Jurkat, Clone E6-1 (cell line): ENCODE measurements around the gene KIF1C.
"Not testable (repeated sequence)": the region's sequence is repeated elsewhere in the genome, so short reads cannot be mapped to it uniquely, and the experiment has no call there.

Experiments used
- DNase-seq: peaks from one replicate; pipeline ENCODE4 v3.0.0-alpha.2; 2011; ENCODE audit warnings: low read depth, low spot score
- H3K4me3 ChIP-seq: 2 replicates; pipeline ENCODE4 v1.5.1; 2011; ENCODE audit warnings: mild to moderate bottlenecking, low read length, control low read depth, moderate library complexity

The KIF1C gene

DNA sequence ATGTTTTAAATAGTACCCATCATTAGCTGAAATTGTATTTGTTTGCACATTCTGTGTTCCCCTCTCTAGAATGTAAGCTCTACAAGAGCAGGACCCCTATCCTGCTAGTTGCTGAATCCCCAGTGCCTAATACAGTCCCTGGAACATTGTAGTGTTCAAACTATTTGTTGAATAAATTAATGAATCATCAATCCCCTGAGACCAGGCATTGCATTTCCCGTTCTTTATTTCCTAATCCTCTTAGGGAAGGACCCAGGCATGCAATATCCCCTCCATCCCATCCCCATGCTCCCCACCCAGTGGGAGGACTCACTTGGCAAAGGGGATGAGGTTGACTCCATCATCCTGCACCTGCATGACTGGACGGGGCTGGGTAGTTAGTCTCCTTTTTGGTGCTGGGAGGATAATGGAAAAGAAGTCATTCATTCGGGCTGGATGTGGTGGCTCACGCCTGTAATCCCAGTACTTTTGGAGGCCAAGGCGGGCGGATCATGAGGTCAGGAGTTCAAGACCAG lies 3.6 kb upstream of the KIF1C start:
- no peak for DNase-seq
- H3K4me3 ChIP-seq, result no peak overlapping the region

GRCh38 chr17:4998027-4998731 lies 429 bp downstream of the KIF1C start:
- H3K4me3 ChIP-seq, result peak overlapping the region; percentile 66
- no peak for DNase-seq

DNA sequence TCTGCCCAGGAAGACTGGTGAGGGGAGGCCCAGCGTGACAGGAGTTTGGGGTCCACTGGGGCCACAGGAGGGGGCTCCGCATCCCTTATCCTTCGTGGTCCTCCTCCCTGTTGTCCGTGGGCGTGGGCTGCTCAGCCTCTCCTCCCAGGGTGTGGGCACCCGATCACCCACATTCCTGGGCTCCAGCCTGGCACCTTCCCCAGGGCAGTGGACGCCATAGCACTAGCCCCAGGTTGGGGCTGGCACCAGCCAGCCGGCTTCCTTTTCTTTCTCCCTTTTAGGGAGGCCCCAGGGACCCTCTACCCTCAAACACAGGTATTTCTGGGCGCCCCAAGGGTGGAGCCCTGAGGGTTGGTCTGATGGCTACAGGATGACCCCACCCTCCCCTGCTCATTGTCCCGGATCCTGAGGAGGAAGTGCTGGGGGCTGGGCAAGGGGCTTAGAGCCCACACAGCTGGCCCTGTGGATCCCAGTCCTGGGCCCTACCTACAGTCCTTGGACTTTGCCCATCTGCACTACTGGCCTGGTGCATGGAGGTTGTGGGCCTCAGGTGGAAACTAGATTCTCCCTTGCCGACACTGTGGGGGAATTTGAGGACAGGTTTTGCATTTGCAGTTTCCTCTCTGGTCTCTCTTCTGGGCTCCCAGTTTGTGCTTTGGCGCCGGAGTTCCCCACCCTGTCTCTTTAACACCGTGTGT lies 1.1 kb downstream of the KIF1C start:
- DNase-seq, result no peak
- H3K4me3 ChIP-seq, result peak overlapping the region; percentile 66

DNA sequence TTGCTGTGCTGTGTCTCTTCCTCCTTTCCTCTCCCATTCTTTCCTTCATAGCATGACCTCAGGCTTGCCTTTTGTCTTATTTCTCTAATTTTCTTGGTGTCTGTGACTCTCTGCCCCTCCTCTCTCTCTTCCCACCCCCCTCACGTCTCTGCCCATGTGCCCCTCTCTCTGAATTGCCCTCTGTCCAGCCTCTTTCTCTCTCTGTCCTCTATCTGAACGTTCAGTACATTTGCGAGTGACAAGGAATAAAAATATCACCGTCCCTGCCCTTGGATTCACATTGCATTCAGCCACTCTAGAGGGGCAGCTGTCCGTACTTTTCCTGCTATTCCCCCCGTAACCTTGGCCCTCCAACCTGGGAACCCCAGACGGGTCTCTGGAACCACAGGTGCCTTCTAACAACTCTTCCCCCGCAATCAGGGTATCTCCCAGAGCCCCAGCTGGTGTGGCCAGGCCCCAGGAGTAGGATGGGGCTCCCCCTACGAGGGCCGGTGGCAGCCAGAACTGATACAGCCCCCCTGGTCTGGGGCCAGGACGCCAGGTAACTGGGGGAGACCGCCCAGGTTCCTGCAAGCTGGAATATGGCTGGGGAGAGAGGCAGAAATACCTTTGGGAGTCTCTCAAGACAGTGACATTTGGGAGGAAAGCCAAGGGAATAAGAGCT lies 1.8 kb downstream of the KIF1C start:
- no peak for DNase-seq
- H3K4me3 ChIP-seq, result no peak overlapping the region

DNA sequence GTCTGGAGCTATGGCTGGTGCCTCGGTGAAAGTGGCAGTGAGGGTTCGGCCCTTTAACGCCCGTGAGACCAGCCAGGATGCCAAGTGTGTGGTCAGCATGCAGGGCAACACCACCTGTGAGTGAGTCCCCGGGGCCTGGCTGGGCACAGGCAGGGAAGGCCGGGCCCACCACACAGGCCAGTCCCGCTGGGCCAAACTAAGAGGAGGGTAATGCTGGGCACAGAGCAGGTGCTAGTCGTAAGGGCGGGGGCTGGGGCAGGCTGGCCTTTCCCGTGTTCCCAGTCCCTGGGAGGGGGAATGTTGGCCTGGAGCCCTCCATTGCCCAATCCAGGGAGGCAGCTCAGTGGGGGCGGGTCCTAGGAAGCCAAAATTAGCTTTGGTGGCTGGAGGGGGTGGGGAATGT lies 2.5 kb downstream of the KIF1C start:
- DNase-seq, result no peak
- no peak overlapping the region for H3K4me3 ChIP-seq

- no peak for DNase-seq
- H3K4me3 ChIP-seq, result no peak overlapping the region
These were observed 4.5 kb downstream of the KIF1C start for GRCh38 chr17:5002121-5002788.

- no peak overlapping the region for H3K4me3 ChIP-seq
- no peak for DNase-seq
These were observed 5.6 kb downstream of the KIF1C start for GRCh38 chr17:5003214-5003867.

DNA sequence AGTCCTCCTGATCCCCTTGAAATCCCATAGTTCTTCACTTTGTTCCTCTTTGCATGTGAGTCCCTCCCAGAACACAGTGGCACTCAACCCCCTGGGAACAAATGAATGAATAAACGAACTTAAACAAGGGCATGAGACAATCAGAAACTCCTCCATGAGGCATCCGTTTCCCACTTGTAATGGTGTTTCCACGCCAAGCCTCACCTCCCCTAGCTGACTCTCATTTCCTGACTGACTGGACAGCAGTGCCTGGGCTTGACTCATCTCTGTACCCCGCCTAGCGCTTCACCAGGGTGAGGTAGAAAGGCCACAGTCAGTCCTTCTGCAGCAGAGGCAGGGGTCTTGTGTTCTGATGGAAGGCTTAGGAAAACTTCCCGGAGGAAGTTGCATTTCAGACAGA lies 14.2 kb downstream of the KIF1C start:
- H3K4me3 ChIP-seq, result no peak overlapping the region
- DNase-seq, result no peak

GRCh38 chr17:5014357-5014756 lies 16.6 kb downstream of the KIF1C start:
- DNase-seq, result no peak
- H3K4me3 ChIP-seq, result no peak overlapping the region

DNA sequence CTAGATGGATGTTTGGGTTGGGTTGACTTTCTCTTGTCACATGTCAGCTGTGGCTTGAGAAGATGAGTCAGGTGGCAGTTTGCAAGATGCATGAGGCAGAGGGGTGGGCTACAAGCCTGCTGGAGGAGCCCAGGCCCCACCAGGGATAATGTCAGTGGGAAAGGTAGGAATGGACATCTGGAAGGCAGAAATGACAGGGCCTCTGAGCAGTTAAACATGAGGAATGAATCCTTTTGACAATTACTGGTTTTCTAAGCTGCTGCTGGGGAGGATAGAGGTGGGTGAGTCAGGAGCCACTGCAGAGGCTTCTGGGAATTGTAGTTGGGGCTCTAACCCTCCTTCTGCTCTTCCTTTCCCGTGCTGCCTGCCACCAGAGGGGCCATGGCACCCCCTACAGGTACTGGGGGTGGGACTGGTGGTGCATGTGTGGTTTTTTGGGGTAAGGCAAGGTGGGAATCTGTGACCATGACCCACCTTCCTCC lies 21.8 kb downstream of the KIF1C start:
- no peak overlapping the region for H3K4me3 ChIP-seq
- no peak for DNase-seq

DNA sequence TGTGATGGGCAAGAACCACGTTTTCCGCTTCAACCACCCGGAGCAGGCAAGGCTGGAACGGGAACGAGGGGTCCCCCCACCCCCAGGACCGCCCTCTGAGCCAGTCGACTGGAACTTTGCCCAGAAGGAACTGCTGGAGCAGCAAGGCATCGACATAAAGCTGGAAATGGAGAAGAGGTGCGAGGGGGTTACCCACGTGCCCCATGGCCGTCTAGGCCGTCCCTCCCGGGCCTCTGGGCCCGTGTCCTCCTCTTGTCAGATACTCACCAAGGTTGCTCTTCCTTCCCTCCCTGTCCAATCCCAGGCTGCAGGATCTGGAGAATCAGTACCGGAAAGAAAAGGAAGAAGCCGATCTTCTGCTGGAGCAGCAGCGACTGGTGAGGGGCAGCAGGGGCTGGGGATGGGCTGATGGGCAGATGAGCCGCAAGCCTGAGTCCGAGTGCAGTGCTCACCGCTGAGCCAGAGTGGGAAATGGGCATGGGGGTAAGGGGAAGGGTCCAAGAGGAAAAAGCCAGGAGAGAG lies 22.8 kb downstream of the KIF1C start:
- DNase-seq, result no peak
- H3K4me3 ChIP-seq, result no peak overlapping the region

DNA sequence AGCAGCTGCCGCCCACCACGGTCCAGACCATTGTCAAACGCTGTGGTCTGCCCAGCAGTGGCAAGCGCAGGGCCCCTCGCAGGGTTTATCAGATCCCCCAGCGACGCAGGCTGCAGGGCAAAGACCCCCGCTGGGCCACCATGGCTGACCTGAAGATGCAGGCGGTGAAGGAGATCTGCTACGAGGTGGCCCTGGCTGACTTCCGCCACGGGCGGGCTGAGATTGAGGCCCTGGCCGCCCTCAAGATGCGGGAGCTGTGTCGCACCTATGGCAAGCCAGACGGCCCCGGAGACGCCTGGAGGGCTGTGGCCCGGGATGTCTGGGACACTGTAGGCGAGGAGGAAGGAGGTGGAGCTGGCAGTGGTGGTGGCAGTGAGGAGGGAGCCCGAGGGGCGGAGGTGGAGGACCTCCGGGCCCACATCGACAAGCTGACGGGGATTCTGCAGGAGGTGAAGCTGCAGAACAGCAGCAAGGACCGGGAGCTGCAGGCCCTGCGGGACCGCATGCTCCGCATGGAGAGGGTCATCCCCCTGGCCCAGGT lies 24.5 kb downstream of the KIF1C start:
- DNase-seq, result no peak
- no peak overlapping the region for H3K4me3 ChIP-seq

DNA sequence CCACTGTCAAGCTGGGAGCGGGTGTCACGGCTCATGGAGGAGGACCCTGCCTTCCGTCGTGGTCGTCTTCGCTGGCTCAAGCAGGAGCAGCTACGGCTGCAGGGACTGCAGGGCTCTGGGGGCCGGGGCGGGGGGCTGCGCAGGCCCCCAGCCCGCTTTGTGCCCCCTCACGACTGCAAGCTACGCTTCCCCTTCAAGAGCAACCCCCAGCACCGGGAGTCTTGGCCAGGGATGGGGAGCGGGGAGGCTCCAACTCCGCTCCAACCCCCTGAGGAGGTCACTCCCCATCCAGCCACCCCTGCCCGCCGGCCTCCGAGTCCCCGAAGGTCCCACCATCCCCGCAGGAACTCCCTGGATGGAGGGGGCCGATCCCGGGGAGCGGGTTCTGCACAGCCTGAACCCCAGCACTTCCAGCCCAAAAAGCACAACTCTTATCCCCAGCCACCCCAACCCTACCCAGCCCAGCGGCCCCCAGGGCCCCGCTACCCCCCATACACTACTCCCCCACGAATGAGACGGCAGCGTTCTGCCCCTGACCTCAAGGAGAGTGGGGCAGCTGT lies 25.9 kb downstream of the KIF1C start:
- no peak for DNase-seq
- H3K4me3 ChIP-seq, result no peak overlapping the region

GRCh38 chr17:5024604-5025003 lies 26.9 kb downstream of the KIF1C start:
- DNase-seq, result no peak
- H3K4me3 ChIP-seq, result no peak overlapping the region

DNA sequence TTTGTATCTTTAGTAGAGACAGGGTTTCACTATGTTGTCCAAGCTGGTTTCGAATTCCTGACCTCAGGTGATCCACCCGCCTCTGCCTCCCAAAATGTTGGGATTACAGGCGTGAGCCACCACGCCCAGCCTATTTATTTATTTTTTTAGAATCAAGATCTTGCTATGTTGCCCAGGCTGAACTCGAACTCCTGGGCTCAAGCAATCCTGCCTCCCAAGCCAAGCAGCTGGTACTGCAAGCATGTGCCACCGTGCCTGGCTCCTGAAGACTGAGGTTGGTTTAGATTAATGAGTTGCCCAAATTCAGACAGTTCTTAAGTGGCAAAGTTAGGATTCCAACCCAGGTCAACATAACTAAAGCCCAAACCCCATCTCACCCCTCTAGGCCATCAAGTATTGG lies 29.5 kb downstream of the KIF1C start:
- H3K4me3 ChIP-seq, result no peak overlapping the region
- no peak for DNase-seq

GRCh38 chr17:5027916-5028315 lies 30.2 kb downstream of the KIF1C start:
- no peak for DNase-seq
- no peak overlapping the region for H3K4me3 ChIP-seq

GRCh38 chr17:5030168-5030567 lies 32.4 kb downstream of the KIF1C start:
- not testable (repeated sequence) for H3K4me3 ChIP-seq, DNase-seq

DNA sequence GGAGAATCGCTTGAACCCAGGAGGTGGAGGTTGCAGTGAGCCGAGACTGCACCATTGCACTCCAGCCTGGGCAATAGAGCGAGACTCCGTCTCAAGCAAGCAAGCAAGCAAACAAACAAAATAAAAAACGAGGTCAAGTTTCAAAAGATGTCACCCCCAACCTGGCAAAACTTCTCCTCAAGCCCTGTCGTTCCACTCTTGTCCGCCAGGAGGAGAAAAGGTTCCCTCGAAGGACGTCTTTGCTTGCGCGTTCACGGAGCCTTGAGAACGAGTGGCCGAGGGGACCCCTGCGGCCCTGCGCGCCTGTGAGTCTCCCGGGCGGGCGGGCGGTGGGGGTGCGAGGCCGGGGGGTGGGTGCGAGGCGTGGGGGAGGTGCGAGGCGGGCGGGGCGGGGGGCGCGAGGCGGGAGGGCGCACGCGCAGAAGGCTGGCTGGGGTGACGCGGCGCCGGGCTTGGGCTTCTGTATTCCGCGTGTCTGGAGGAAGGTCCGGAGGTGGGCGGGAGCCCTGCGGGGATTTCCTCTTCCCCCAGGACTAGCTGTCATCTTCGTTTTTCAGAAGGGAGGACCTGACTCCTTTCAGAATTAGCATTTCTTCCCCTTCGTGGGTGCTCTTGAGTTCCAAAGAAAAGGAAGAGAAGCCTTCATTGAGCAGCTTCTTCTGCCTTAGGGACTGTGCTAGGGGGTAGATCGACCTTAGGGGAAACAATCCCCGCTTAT lies 33.8 kb downstream of the KIF1C start:
- peak; percentile 69 for DNase-seq
- H3K4me3 ChIP-seq, result peak overlapping the region; percentile 46
